Ishikawa (cell line): ENCODE data around the gene CAV3.

Source experiments
- EP300 ChIP-seq: IDR thresholded peaks from 2 replicates; pipeline ENCODE4 v1.6.1; 2012; ENCODE audit warnings: borderline replicate concordance
- NFIC ChIP-seq: IDR thresholded peaks from 2 replicates; pipeline ENCODE4 v1.6.1; 2012
- RAD21 ChIP-seq: IDR thresholded peaks from 2 replicates; pipeline ENCODE4 v1.6.1; 2012; ENCODE audit warnings: low read depth
- TAF1 ChIP-seq: IDR thresholded peaks from 2 replicates; pipeline ENCODE4 v1.6.1; 2012; ENCODE audit warnings: low read depth, mild to moderate bottlenecking
- TEAD4 ChIP-seq: IDR thresholded peaks from 2 replicates; pipeline ENCODE4 v1.6.1; 2012
- YY1 ChIP-seq: IDR thresholded peaks from 2 replicates; pipeline ENCODE4 v1.6.1; 2012; ENCODE audit warnings: low read depth
- ZBTB7A ChIP-seq: IDR thresholded peaks from 2 replicates; pipeline ENCODE4 v1.6.1; 2012; ENCODE audit warnings: low read depth
- TF ChIP-seq, protein P1 (sequence below): IDR thresholded peaks from 2 replicates; pipeline ENCODE4 v1.6.1; 2012
- TF ChIP-seq, protein P2 (sequence below): IDR thresholded peaks from 2 replicates; pipeline ENCODE4 v1.6.1; 2012

DNA sequence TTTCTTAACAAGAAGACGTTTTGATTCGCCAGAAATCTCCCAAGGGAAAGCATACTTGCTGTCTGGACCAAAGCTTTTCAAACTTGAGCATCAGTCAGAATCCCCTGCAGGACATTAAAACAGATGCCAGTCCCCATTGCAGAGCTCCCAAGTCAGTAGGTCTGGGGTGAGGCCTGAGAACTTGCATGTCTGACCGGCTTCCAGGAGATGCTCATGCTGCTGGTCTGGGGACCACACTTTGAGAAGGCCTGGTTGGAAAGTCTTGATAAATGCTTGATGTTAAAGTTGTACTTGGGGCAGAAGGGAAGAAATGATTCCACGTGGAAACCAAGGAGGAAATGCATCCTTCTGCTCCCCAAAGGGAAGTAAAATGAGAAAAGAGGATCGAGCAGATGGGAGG lies 24.3 kb upstream of the CAV3 start:
- TF ChIP-seq, protein P1, sequence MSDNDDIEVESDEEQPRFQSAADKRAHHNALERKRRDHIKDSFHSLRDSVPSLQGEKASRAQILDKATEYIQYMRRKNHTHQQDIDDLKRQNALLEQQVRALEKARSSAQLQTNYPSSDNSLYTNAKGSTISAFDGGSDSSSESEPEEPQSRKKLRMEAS = no peak
- no peak for TF ChIP-seq TAF1
- no peak for TF ChIP-seq YY1
- TF ChIP-seq ZBTB7A = no peak
- TF ChIP-seq EP300 = no peak
- TF ChIP-seq TEAD4 = no peak
- TF ChIP-seq, protein P2, sequence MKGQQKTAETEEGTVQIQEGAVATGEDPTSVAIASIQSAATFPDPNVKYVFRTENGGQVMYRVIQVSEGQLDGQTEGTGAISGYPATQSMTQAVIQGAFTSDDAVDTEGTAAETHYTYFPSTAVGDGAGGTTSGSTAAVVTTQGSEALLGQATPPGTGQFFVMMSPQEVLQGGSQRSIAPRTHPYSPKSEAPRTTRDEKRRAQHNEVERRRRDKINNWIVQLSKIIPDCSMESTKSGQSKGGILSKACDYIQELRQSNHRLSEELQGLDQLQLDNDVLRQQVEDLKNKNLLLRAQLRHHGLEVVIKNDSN = no peak
- no peak for TF ChIP-seq RAD21
- no peak for TF ChIP-seq NFIC
